GM21367 (cell line): ENCODE data around the gene PRKACA.
"Not testable (repeated sequence)": the region's sequence is repeated elsewhere in the genome, so short reads cannot be mapped to it uniquely, and the experiment has no call there.

Experiments used
- ATAC-seq: cut with Tn5 transposase; IDR thresholded peaks from one replicate; pipeline ENCODE4 v1.9.1; 2021; ENCODE audit not compliant: unreplicated experiment

The PRKACA gene

DNA sequence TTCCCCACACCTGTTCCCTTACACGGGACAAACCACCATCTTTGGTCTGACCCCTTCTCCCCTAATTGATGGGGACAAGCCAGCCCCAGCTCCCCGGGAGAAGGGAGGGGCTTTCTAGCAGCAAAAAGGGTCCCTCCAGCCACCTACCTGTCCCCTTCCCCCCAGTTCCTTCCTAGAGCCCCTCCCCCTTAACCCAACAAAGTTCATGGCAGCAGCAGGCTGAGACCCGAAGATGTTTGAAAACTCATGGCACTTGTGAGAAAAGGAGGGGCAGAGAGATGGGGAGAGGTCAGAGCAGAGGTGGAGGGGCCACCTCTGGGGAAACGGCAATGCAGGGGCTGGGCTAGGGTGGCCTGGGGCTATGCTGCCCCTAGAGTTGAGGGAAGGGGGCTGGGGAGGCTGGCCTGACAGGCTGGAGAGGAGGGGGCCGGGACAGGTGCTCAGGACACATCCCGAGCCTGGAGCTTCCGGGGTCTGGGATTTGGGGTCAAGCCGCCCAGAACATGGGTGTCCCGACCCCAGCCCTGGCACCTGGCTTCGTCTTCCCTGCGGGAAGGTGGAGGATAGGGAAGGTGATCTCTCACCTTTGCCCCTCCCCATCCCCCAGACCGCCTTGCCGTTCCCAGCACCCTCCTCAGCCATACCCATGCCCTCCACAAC, 31.3 kb upstream of the PRKACA start:
- ATAC-seq, result no peak

DNA sequence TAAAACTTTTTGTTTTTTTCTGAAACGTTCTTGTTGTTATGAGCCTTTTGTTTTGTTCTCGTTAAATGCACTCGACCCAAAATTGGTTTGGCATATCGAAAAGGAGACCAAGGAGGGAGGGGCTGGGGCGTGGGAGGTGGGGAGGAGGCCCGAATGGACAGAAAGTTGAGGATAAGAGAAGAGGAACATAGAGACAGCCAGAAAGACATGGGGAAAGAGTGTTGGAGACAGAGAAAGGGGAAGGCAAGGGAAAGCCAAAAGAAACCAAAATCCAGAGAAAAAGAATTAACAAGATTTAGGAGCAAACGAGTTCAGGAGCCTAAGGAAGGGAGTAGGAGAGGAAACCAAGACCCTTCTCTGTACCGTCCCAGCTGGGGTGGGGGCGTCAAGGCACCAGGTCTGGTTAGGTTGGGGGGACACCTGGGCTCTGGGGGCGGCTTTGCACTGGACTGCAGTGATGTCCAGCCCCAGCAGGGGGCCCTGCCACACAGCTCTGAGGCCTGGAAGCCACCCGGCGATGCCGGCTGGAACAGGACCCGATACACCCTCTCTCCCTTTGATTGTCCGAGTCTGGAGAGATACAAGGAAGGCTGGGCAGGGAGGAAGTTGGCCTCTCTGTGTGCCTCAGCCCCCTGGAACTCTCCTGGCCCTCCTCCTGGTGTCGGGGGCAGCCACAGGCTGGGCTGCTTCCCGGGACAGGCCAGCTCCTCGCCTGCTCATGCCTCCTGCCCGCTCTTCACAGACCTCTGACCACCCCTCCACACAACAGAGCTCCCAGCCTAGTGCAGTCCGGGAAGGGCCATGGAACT, 30.4 kb upstream of the PRKACA start:
- ATAC-seq, result no peak

DNA sequence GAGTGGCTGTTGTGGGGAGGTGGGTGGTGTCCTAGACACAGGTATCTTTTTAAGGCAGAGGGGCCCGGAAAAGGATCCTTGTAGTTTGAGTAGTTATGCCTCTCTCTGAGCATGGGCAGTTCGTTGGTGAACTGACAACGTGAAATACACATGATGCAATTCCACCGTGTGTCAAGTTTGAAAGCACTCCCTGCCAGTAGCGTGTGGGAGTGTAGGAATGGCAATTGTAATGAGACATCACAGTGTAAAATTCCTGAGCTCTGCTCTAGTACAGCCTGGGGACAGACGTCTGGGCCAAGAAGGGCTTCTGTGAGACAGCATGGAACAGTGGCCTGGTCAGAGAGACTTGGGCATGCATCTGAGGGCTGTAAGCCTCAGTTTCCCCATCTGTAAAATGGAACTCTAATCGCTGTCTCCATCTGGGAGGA, 29.2 kb upstream of the PRKACA start:
- ATAC-seq, result no peak

DNA sequence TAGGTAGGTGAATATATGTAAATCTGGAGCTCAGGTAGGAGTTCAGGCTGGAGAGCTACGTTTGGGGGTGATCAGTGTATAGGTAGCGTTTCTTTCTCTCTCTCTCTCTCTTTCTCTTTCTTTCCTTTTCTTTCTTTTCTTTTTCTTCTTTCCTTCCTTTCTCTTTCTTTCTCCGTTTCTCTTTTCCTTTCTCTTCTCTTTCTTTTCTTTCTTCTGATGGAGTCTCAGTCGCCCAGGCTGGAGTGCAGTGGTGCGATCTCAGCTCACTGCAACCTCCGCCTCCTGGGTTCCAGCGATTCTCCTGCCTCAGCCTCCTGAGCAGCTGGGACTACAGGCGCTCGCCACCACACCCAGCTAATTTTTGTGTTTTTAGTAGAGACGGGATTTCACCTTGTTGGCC, 28.6 kb upstream of the PRKACA start:
- not testable (repeated sequence) for ATAC-seq

DNA sequence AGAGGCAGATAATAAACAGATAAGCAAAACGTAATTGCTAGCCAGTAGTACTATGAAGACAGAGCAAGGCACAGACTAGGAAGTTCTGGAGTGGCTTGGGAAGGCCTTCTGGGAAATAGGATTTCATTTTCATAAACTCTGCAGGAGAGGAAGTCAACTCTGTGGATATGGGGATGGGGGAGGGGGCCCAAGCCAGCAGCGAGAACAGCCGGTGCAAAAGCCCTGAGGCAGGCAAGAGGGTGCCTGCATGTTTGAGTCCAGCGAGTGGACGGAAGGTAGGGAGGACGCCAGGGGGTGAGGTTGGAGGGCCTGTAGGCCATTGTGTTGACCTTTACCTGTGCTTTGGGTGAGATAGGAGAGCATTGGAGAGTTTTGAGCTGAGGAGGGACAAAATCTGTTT, 27.8 kb upstream of the PRKACA start:
- ATAC-seq, result no peak

DNA sequence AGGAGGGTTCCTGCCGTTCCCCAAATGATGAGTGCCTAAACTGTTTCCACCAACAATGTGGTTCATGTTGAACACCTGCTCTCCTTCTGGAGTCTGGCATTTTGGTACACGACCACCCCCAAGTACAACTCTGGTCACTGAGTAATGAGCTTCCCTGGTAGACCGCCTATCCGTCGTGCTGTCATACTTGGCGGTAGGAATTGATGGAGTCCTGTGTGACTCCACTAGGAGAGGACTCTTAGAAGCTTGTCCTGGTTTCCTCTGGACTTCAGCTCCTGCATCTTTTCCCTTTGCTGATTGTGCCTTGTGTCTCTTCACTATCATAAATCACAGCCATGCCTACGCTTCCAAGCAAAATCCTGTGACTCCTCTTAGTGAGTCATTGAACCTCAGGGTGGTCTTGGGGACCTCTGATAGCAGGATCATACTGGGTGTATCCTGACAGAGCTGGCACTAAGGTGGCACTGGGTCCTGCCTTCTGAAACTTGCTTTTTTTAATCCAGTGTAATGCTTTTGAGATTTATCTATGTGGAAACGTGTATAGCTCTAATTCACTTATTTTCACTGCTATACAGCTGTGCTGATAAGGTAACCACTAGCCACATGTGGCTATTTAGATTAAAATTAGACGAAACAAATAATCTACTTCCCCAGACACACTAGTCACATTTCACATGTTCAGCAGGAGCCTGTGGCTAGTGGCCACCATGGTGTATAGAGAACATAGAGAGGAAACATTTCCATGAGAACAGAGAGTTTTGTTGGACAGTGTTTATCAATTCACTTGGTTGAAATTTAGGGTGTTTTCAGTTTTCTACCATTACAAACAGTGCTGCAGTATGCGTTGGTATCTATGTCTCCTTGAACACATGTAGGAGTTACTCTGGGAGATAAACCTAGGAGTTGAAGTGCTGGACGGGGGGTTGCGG, 25.0 kb upstream of the PRKACA start:
- ATAC-seq, result no peak

DNA sequence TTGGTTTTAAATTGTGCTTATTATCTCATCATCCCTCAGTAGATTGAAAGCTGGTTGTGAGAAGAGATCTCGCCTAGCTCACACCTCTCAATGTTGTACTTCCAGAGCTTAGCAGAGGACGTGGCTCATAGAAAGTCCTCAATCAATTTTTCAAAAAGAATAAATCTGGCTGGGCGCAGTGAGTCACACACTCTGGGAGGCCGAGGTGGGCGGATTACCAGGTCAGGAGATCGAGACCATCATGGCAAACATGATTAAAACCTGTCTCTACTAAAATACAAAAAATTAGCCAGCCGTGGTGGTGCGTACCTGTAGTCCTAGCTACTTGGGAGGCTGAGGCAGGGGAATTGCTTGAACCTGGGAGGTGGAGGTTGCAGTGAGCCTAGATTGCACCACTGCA, 23.5 kb upstream of the PRKACA start:
- ATAC-seq, result no peak

DNA sequence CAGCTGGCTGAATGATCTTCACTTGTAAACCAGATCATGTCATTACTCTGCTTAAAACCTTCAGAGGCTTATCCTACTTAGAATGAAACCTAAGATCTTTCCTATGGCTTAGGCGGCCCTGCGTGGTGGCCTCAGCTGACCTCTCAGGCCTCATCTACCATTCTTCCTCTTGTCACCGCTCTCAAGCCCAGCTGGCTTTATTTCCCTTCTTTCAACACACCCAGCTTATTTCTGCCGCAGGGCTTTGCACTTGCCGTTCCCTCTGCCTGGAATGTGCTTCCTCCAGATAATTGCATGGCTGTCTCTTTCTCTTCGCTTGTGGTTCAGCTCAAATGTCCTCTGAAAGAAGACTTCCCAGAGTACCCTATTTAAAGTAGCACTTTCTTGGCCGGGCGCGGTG, 22.4 kb upstream of the PRKACA start:
- no peak for ATAC-seq

DNA sequence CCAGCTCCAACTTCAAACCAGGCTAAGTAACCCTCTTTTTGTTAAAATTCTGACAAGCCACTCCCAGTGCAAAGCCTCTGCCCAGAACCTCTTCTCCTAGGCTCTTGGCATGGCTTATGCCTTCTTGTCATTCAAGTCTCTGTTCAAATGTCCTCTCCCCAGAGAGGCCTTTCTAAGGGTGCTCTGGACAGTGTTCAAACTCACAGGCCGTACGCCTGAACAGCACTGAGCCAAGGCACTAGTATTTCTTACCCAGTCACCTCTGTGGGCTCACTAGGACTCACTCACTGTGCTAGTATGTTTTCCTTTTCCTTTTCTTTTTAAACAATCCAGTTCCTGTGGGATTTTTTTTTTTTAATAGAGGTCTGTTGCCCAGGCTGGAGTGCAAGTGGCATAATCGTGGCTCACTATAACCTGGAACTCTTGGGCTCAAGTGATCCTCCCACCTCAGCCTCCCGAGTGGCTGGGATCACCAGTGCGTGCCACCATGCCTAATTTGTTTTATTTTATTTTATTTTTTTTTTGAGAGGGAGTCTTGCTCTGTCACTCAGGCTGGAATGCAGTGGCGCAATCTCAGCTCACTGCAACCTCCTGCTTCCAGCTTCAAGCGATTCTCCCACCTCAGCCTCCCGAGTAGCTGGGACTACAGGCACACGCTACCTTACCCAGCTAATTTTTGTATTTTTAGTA, 21.2 kb upstream of the PRKACA start:
- ATAC-seq, result no peak

DNA sequence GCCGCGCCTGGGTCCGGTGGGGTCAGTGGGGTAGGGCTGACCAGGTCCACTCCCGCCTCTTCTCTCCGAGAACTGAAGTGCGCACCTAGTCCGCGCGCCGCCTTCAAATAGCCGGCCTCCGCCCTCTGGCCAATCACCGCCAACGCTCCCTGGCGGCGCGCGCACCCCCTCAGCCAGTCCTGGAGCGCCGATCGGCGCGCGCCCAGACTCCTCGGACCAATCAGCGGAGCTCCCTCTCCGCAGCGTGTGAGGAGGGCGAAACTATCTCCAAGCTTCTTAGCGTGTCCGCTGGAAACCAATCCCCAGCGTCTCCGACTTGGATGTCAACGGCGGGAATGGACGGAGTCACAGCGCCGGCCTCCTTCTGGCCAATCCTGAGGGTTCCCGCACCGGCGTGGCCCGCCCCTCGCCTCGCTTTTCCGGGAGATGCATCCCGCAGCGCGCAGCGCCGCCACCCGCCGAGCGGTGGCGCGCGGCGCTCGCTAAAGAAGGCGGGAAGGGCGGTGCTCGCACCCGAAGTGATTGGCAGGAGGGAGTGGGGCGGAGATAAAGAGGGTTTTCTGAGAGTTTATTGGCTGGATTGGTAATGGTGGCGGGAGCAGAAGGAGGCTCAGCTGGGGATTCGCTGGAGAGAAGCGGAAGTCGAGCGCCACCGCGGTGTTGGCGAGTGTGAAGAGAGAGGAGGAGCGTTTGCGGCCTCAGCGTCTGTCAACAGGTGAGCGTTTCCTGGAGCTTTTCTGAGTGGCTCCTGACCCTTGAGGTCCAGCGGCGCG, 19.1 kb upstream of the PRKACA start, which contains the start of gene ASF1B:
TSS of gene ASF1B (minus strand) at position 81 of the 773 bp plus-strand sequence. CDS start 133 bp downstream, outside the sequence.
- ATAC-seq, result peak; percentile 67

DNA sequence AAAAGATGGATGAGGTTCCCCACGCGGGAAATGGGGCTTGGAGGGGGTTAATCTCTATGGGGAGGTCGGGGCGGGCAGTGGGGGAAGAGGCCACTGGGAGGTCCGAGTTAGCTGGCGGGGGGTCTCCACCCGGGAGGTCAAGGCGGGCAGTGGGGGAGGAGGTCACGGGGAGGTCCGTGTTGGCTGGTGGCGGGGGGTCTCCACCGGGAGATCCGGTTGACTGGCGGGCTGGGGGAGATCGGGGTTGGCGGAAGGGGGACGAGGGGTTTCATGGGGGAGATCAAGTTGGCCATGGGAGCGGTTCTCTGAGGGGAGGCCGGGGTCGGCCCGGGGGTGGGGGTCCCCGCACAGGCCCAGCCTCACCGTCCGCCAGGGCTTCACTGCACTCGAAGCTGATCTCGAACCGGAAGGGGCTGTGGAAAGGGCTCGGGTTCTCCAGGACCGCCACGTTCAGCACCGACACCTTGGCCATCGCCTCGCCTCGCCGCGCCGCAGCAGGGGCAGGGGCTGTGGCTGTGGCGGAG, 18.5 kb upstream of the PRKACA start:
- peak; percentile 6 for ATAC-seq

DNA sequence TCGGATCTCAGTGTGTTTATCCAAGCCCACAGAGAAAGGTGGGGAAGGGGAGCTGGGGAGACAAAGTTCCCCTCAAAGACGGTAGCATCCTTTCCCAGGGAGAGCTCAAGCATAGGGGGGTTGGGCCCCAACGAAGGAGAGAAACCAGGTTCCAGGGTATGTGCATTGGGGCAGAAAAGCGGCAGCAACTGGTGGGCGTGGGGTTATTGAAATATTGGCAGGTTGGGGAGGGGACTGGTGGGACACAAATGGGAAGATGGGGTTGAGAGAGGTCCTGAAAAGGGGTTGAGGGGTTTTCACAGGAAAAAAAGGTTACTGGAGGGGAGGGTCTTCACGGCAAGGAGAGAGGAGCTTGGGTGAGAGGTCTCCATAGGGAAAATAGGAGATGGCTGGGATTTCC, 17.8 kb upstream of the PRKACA start:
- no peak for ATAC-seq

DNA sequence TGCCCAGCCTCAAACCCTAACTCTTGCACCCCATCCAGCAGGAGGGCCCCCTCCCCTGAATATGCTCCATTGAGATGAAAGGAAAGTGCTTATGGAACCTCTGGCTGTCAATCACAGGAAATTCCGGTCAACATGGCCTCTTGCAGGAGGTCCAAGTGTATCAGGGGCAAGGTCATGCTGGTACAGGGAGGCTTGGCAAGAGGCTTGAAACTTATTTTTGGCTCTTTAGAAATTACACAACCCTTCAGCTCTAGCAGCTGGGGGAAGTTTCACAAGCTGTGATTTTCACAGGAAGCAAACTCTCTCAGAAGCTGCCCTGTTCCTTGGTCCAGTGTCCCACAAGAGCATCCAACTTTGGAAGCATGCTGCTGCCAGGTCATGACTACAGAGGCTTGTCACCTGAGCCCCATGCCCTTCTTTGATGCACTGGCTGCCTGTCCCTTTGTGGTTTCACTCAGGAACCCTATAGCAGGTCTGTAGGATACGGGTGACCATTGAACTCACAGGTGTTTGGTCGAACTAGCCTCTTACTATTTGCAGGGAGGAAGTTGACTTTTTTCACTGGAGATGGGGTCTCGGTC, 10.5 kb upstream of the PRKACA start:
- ATAC-seq, result no peak

DNA sequence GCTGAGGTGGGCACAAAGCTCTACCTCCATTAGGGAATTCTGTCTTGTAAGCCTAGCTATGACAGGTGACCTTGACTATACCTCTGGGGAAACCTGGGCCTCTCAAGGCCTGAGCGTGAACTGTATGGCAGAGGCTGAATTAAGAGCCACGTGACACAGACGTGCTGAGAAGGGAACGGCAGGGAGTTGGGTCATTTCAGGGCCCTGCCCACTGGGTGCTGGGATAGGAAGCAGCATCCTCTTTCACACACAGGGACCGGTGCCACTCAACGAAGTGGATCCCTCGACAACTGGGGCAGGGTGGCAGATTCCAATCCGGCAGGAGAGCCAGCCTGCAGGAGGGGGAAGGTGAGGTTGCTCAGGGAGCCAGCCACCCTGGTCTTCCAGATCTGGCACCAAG, 9.6 kb upstream of the PRKACA start:
- ATAC-seq, result no peak

DNA sequence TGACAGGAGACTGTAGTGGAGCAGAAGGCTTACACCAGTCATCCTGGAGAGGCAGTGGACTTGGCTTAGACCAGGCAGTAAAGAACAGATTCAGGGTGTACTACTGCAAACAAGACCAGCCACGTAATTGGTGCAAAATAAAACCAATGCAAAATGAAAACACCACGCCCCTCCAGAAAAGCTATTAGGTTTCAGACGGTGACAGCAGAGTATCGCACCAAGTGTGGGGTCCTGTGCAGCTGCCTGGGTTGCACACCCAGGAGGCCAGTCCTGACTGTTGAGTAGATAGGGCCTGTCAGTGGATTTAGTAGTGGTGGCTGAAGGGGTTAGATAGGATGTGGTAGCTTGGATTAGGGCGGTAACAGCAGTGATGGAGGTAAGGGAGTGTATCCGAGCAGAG, 5.4 kb upstream of the PRKACA start:
- ATAC-seq, result no peak

DNA sequence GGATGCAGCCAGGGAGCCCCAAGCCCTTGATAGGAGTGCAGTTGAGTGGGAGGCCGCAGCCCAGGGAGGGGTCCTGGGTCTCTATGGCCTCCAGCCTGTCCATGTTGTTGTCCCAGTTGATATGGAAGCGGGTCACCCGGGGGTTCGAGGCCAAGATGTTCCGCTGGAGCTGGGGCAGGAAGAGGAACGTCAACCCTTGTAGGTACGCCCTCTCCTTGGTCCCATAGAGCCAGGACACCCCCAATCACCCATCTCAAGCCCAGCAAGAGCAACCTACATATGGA, 2.9 kb upstream of the PRKACA start:
- ATAC-seq, result no peak

DNA sequence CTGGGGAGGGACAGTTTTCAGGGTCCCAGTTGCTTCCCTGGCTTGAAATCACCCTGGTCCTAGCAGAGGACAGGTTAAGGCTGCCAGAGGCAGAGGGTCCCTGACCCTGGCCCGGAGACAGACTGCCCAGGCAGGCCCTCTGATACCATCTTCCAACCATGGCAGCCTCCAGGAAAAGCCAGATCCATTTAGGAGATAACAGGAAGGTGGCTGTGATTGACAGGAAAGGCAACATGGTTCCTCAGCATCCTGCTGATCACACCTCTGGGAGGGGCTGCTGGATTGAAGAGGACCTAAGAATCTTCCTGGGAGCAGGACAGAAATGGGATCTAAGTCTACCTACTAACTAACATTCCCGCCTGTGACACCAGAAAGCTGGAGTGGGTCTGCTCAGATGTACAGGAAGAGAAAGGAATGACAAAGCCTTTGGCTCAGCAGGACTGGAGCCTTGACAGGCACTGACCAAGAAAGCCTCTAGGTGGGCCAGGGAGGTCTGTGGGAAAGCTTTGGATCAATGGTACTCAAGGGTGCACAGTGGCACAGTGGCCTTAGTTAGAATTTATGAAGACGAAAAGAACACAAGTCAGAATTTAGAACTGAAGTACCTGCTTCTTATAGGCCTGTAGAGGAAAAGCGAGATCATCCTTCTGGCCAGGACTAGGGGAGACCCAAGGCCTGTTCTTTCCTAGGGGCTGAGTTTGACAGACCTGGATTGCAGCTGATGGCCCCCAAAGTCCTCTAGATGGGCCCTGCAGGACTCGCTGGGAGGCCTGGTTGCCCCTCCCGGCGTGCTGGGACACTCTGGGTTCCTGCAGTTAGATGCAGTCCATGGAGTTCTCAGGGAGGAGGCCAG, 2.3 kb upstream of the PRKACA start:
- ATAC-seq, result no peak

DNA sequence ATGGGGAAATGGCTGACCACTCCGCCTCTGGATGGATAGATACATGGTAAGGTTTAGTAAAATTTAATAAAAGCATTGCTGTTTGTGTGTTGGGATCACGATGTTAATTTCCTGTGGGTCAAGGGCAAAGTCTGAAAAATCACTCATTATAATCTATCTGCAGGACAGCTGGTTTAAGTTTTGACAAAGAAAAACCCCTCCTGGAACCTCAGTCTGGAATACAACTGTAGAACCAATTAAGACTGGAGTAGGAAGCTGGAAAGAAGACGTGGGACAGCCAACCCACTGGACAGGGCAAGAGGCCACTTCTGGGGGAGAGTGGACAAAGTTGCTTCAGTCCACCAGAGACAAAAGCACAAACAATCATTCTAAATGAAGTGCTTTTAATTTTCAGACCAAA, 1.6 kb upstream of the PRKACA start:
- no peak for ATAC-seq
